ENCODE data around the gene CYB561D1. TPM values are rescaled to one million over a fixed set of nuclear protein-coding genes. Genes with fewer than 3 reads are reported as not detected.

CYB561D1 gene
- total and polyA plus RNA-seq, 9 of the 15 experiments (the other 6 are each of a cell fraction or from before 2014, with no cell fraction given): 0.71 to 7.2 (median 3.5) TPM

DNA sequence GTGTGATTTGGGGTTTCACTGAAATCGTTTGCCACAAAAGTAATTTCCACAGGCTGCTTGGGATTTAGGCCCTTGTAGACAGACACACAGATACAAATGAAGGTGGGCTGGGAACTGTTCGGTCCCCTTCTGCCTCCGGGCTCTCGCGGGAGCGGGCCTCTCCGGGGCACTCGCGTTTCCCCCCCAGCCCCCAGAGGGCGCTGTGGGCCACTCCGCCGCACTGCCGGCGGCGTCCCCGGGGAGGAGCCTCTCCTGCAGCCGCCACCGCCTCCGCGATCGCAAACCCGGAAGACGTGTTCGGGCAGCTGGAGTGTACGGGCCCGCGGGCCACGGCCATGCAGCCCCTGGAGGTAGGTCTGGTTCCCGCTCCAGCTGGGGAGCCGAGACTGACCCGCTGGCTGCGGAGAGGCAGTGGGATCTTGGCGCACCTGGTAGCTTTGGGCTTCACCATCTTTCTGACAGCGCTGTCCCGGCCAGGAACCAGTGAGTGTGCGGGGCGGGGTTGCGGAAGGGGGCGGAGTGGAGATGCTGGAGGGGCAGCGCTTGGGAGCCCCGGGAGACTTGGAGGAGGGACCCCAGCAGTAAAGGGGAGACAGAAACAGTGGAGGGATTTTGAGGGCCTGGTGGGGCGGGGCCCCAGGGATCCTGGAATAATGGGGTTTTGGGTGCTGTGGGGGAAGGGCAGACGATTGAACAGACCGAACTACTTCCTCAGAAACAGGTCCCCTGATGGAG is at the start of gene CYB561D1 (continued):
- TF ChIP-seq, protein P1, sequence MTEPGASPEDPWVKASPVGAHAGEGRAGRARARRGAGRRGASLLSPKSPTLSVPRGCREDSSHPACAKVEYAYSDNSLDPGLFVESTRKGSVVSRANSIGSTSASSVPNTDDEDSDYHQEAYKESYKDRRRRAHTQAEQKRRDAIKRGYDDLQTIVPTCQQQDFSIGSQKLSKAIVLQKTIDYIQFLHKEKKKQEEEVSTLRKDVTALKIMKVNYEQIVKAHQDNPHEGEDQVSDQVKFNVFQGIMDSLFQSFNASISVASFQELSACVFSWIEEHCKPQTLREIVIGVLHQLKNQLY (CRISPR knock-in tag; conservative IDR thresholded peaks at IDR 0.05): no peak
- peak; percentile 55; the same call in 1 of the 2 replicates for TF ChIP-seq ZNF263 (CRISPR knock-in tag; IDR thresholded peaks at IDR 0.05; ENCODE audit: borderline replicate concordance)
- TF ChIP-seq HEY1 (CRISPR knock-in tag; IDR thresholded peaks at IDR 0.05; ENCODE audit: borderline replicate concordance): no peak
- no peak for TF ChIP-seq POLR2AphosphoS2 (IDR thresholded peaks at IDR 0.05; ENCODE audit: low read length)
- peak; percentile 68 for TF ChIP-seq ASH1L (IDR thresholded peaks at IDR 0.05; ENCODE audit: borderline replicate concordance, low read depth, partially characterized antibody)
- no peak for TF ChIP-seq ATF2 (CRISPR knock-in tag; IDR thresholded peaks at IDR 0.05)
- no peak for TF ChIP-seq SRSF7 (optimal IDR thresholded peaks at IDR 0.05; ENCODE audit: low read depth, low read length)
- TF ChIP-seq RNF2 (IDR thresholded peaks at IDR 0.05): no peak
- TF ChIP-seq CBX5 (IDR thresholded peaks at IDR 0.05; ENCODE audit: borderline replicate concordance, low read depth): no peak
- peak; percentile 83 for TF ChIP-seq SUPT5H (IDR thresholded peaks at IDR 0.05)
- TF ChIP-seq CBFB (CRISPR knock-in tag; IDR thresholded peaks at IDR 0.05): no peak
- TF ChIP-seq UBTF (IDR thresholded peaks at IDR 0.05; ENCODE audit: borderline replicate concordance in 1 of 2, low read depth in 2 of 2, low read length in 2 of 2): peak; percentile 64 to 74; a peak in 2 of 4 replicates
- no peak; the same call in 1 of the 2 replicates for TF ChIP-seq MAFF (IDR thresholded peaks at IDR 0.05; ENCODE audit: low read length)
- no peak for TF ChIP-seq PHB2 (IDR thresholded peaks at IDR 0.05; ENCODE audit: low read depth)
- no peak for TF ChIP-seq PRMT5 (CRISPR knock-in tag; IDR thresholded peaks at IDR 0.05)
- TF ChIP-seq ELK1 (CRISPR knock-in tag; IDR thresholded peaks at IDR 0.05): no peak
- peak; percentile 76; the same call in 1 of the 2 replicates for TF ChIP-seq RREB1 (CRISPR knock-in tag; IDR thresholded peaks at IDR 0.05)

Data from K562 (cell line).